ENCODE results near the gene FGF11. TPM values are rescaled to one million over a fixed set of nuclear protein-coding genes. Genes with fewer than 3 reads are reported as not detected.
"Not testable (repeated sequence)": the region's sequence is repeated elsewhere in the genome, so short reads cannot be mapped to it uniquely, and the experiment has no call there.

FGF11 gene
- total and polyA plus RNA-seq, 9 donors: 0.10 to 5.1 (median 0.61) TPM

DNA sequence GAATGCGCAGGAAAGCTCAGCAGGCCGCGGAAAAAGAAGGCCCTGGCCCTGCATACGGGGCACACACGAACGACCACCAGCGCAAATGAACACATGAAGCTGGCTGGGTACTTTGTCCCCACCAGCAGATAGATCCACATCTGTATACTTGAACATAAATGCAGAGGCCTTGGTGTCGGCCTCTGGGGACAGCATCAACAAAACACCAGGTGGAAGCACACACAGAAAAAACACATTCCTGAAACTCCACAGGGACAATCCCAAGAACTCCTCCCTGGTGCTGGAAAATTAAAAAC lies 40.7 kb downstream of the FGF11 start:
- H3K27ac ChIP-seq: peak overlapping the region; percentile 98 to 99
- H3K36me3 ChIP-seq: no peaks in the 10 kb centered on the region
- no peaks in the 10 kb centered on the region for H3K9me3 ChIP-seq
- peak overlapping the region; percentile 84 for H3K4me3 ChIP-seq
- DNase-seq: no peak
- intact Hi-C loops (cut with DNase I): loop anchor here in 1 of 4 donors (10.0 kb wide), 1 partner anchor 205 kb away; the partner anchor contains the start of genes TP53 and WRAP53
- no peaks in the 10 kb centered on the region for H3K27me3 ChIP-seq
- H3K4me1 ChIP-seq (ENCODE audit: insufficient read depth): peaks cover 15% of the 10 kb centered on the region
- WGBS, 3 donors: 2 to 6% (median 2%) methylated on average over 8 of the region's 8 CpGs
- TF ChIP-seq POLR2A (IDR thresholded peaks at IDR 0.05): no peak
- TF ChIP-seq, protein P1, sequence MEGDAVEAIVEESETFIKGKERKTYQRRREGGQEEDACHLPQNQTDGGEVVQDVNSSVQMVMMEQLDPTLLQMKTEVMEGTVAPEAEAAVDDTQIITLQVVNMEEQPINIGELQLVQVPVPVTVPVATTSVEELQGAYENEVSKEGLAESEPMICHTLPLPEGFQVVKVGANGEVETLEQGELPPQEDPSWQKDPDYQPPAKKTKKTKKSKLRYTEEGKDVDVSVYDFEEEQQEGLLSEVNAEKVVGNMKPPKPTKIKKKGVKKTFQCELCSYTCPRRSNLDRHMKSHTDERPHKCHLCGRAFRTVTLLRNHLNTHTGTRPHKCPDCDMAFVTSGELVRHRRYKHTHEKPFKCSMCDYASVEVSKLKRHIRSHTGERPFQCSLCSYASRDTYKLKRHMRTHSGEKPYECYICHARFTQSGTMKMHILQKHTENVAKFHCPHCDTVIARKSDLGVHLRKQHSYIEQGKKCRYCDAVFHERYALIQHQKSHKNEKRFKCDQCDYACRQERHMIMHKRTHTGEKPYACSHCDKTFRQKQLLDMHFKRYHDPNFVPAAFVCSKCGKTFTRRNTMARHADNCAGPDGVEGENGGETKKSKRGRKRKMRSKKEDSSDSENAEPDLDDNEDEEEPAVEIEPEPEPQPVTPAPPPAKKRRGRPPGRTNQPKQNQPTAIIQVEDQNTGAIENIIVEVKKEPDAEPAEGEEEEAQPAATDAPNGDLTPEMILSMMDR (IDR thresholded peaks at IDR 0.05): no peak
- no peak for TF ChIP-seq EP300 (IDR thresholded peaks at IDR 0.05)

DNA sequence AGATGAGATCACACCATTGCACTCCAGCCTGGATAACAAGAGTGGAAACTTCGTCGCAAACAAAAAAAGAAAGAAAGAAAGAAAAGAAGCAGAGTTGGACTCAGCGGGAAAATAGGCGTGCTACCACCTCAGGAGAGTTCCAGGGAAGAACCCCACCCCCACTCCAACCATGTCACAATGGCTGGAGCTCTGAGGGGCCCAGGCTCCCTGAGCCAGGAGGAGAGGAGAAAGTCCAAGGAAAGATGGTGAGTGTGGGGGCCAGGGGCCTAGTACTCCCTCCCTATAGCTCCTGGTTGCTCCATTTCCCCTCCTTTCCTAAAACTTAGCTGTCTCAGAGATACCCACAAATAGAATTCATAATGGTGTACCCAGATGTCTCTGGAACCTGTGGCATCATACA lies 42.0 kb downstream of the FGF11 start, which contains the start of gene SLC35G6:
Gene SLC35G6, plus strand, starts transcription at position 172 of the 400 bp plus-strand sequence. Its CDS starts 71 bp downstream, at position 243.
- H3K36me3 ChIP-seq, DNase-seq, H3K27me3 ChIP-seq, H3K9me3 ChIP-seq: not testable (repeated sequence)
- Histone ChIP-seq H3K4me1 (ENCODE audit: insufficient read depth) (peaks cover 14% of the 10 kb centered on the region), H3K27ac (peak within 1 kb of the TSS in 1 of 2 donors; percentile 99), H3K4me3 (peak within 1 kb of the TSS; percentile 84)
- intact Hi-C loops (cut with DNase I): loop anchor here in 1 of 4 donors (10.0 kb wide), 1 partner anchor 204 kb away; the partner anchor contains the start of genes TP53 and WRAP53
- WGBS, 3 donors: 90 to 93% (median 93%) methylated on average over 4 of the region's 4 CpGs

DNA sequence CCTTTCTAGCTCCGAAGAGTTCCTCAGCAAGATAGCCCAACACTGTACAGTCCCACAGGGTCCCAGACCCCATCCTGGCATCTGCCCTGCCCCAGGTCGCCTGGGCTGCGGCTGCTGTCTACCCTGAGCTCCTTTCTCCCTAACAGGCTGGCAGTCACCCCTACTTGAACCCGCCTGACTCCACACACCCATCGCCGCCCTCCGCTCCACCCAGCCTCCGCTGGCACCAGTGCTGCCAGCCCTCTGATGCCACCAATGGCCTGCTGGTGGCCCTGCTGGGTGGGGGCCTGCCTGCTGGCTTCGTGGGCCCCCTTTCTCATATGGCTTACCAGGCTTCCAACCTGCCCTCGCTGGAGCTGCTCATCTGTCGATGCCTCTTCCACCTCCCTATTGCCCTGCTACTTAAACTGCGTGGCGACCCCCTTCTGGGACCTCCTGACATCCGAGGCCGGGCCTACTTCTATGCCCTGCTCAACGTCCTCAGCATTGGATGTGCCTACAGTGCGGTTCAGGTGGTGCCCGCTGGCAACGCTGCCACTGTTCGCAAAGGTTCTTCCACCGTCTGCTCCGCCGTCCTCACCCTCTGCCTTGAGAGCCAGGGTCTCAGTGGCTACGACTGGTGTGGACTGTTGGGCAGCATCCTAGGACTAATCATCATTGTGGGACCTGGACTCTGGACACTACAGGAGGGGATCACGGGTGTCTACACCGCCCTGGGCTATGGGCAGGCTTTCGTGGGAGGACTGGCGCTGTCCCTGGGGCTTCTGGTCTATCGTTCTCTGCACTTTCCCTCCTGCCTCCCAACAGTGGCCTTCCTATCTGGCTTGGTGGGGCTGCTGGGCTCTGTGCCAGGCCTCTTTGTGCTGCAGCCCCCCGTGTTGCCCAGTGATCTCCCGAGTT lies 42.8 kb downstream of the FGF11 start:
- DNase-seq: peak in 3 of 5 donors; percentile 40 to 55 (median 45)
- H3K27ac ChIP-seq, H3K4me3 ChIP-seq, H3K36me3 ChIP-seq, H3K27me3 ChIP-seq, H3K9me3 ChIP-seq: not testable (repeated sequence)
- 82 to 86% (median 84%) methylated on average over 30 to 31 of the region's 31 CpGs for WGBS, 3 donors
- H3K4me1 ChIP-seq (ENCODE audit: insufficient read depth): peaks cover 12% of the 10 kb centered on the region
- intact Hi-C loops (cut with DNase I): loop anchor here in 1 of 4 donors (10.0 kb wide), 1 partner anchor 203 kb away; the partner anchor contains the start of genes TP53 and WRAP53

DNA sequence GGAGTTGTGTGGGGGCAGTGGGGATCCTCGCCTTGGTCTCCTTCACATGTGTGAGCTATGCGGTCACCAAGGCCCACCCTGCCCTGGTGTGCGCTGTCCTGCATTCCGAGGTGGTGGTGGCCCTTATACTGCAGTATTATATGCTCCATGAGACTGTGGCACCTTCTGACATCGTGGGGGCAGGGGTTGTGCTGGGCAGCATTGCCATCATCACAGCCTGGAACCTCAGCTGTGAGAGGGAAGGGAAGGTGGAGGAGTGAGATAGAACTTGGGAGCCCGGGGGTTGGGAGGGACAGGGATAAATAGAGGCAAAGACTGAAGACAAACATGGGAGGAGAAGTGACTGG lies 43.4 kb downstream of the FGF11 start:
- not testable (repeated sequence) for DNase-seq, H3K27me3 ChIP-seq, H3K36me3 ChIP-seq, H3K9me3 ChIP-seq
- Histone ChIP-seq H3K4me3 (peak overlapping the region; percentile 67), H3K27ac (peak overlapping the region; percentile 90 to 98), H3K4me1 (ENCODE audit: insufficient read depth) (peaks cover 11% of the 10 kb centered on the region)
- WGBS, 3 donors: 61 to 73% (median 72%) methylated on average over 6 of the region's 6 CpGs
- intact Hi-C loops (cut with DNase I): loop anchor here in 1 of 4 donors (10.0 kb wide), 1 partner anchor 202 kb away; the partner anchor contains the start of genes TP53 and WRAP53

DNA sequence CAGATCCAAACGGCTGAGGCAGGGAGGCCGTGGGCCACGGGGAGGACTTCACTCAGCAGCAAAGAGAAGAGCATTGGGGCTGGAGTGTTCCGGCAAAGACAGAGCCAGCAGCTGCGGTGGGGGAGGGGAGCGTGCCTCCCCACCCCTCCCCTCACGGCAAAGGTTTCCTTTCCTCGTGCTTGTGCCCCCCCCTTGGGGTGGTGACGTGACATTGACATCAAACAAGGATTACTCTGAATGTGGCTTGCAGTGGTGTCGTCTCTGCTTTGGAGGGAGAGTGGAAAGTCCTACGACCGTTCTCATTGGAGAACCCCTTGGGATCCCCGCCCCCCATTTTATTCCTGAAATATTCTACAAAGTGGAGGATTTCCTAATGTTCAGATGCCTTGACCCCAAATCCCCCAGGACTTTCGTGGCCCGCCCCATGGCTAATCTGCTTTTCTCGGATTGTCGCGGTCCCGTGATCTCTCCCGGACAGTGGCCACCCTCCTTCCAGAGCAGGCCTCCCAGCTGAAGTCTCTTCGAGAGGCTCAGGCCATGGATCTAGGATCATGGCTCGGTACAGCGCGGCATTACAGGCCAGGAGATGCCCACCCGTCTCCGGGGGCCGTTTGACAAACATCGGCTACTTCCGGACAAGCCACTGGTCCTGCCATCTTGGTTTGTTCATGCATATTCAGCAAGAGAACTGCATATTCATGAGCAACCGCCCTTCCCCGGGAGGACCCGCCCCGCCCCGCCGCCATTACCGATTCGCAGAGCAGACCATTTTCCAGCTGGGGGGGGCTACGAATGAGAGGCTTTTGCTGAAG lies 44.1 kb downstream of the FGF11 start:
- TF ChIP-seq, protein P1 (IDR thresholded peaks at IDR 0.05): no peak
- peak; percentile 77 for TF ChIP-seq EP300 (IDR thresholded peaks at IDR 0.05)
- peak; percentile 60 for TF ChIP-seq POLR2A (IDR thresholded peaks at IDR 0.05)
- intact Hi-C loops (cut with DNase I): loop anchor here in 2 of 4 donors (2.0 to 10.0 kb wide), 2 partner anchors 131 to 201 kb away; partner anchors contain the start of genes KCTD11 (in 1 of the 2), TP53 (in 1 of the 2) and WRAP53 (in 1 of the 2)
- Histone ChIP-seq H3K4me3 (peak overlapping the region; percentile 67), H3K9me3 (no peaks in the 10 kb centered on the region), H3K36me3 (no peaks in the 10 kb centered on the region), H3K27me3 (no peaks in the 10 kb centered on the region), H3K4me1 (ENCODE audit: insufficient read depth) (peaks cover 11% of the 10 kb centered on the region), H3K27ac (peak overlapping the region; percentile 90 to 98)
- DNase-seq: peak; percentile 94 to 96 (median 95)
- 0% methylated on average over 38 of the region's 38 CpGs for WGBS, 3 donors

All from ovary (tissue), 9 donors.